ENCODE data around the gene RANBP17. TPM values are rescaled to one million over a fixed set of nuclear protein-coding genes. Genes with fewer than 3 reads are reported as not detected.

Gene RANBP17
- total and polyA plus RNA-seq, 12 donors = 0.55 to 12.9 (median 5.9) TPM

GRCh38 chr5:171205375-171205774 is 343.6 kb downstream of the RANBP17 start:
- H3K27ac ChIP-seq = no peak overlapping the region
- H3K36me3 ChIP-seq = no peaks in the 10 kb centered on the region
- DNase-seq = no peak
- H3K4me3 ChIP-seq = no peak overlapping the region
- no peak for ATAC-seq
- no peaks in the 10 kb centered on the region for H3K9me3 ChIP-seq
- TF ChIP-seq CTCF (IDR thresholded peaks at IDR 0.05) = no peak
- intact Hi-C loops (cut with DNase I) = loop anchor here in 6 of 10 donors (2.0 to 10.0 kb wide), 4 partner anchors 129 to 137 kb away; no protein-coding TSS in a partner anchor
- WGBS, 2 donors = 89 to 91% methylated on average over 8 of the region's 8 CpGs
- no peaks in the 10 kb centered on the region for H3K4me1 ChIP-seq
- H3K27me3 ChIP-seq = peaks cover 0 to 3% (median 0%) of the 10 kb centered on the region in 7 donors

- intact Hi-C loops (cut with DNase I) = loop anchor here in 8 of 10 donors (1.0 to 10.0 kb wide), 6 partner anchors 127 to 135 kb away; no protein-coding TSS in a partner anchor
- Histone ChIP-seq H3K9me3 (no peaks in the 10 kb centered on the region), H3K27ac (no peak overlapping the region), H3K4me3 (no peak overlapping the region), H3K36me3 (no peaks in the 10 kb centered on the region), H3K4me1 (no peaks in the 10 kb centered on the region), H3K27me3 (peaks cover 0 to 3% (median 0%) of the 10 kb centered on the region in 7 donors)
- TF ChIP-seq CTCF (IDR thresholded peaks at IDR 0.05) = peak; percentile 19 to 69 (median 55)
- 34 to 39% methylated on average over 6 of the region's 6 CpGs for WGBS, 2 donors
- no peak for ATAC-seq
- no peak for DNase-seq
These were observed 345.5 kb downstream of the RANBP17 start for GRCh38 chr5:171207256-171207847.

GRCh38 chr5:171221916-171222315 is 360.1 kb downstream of the RANBP17 start:
- no peak overlapping the region for H3K27ac ChIP-seq

GRCh38 chr5:171223927-171224326 is 362.1 kb downstream of the RANBP17 start:
- DNase-seq (no peak), ATAC-seq (peak in 1 of 8 donors; percentile 20)
- TF ChIP-seq CTCF (IDR thresholded peaks at IDR 0.05) = no peak
- Histone ChIP-seq H3K27ac (no peak overlapping the region), H3K4me3 (no peak overlapping the region), H3K9me3 (no peaks in the 10 kb centered on the region), H3K36me3 (no peaks in the 10 kb centered on the region), H3K27me3 (peaks cover 0 to 7% (median 0%) of the 10 kb centered on the region in 7 donors), H3K4me1 (peaks cover 0 to 7% (median 0%) of the 10 kb centered on the region in 9 donors)
- intact Hi-C loops (cut with DNase I) = no loop called here
- WGBS, 2 donors = 60 to 72% methylated on average over 1 of the region's 1 CpG

More at GRCh38 chr5:171221916-171222315, 360.1 kb downstream of the RANBP17 start:
- Histone ChIP-seq H3K9me3 (no peaks in the 10 kb centered on the region), H3K4me3 (no peak overlapping the region), H3K36me3 (no peaks in the 10 kb centered on the region), H3K4me1 (peaks cover 0 to 7% (median 0%) of the 10 kb centered on the region in 9 donors), H3K27me3 (peaks cover 0 to 7% (median 0%) of the 10 kb centered on the region in 7 donors)
- DNase-seq = no peak
- ATAC-seq = no peak
- TF ChIP-seq CTCF (IDR thresholded peaks at IDR 0.05) = no peak
- intact Hi-C loops (cut with DNase I) = no loop called here
- WGBS, 2 donors = 95 to 96% methylated on average over 2 of the region's 2 CpGs
